ENCODE measurements around the gene FOXP4. TPM values are rescaled to one million over a fixed set of nuclear protein-coding genes. Genes with fewer than 3 reads are reported as not detected.

FOXP4 gene
- total RNA-seq, 1 donor from 2014 or later = 9.7 TPM

DNA sequence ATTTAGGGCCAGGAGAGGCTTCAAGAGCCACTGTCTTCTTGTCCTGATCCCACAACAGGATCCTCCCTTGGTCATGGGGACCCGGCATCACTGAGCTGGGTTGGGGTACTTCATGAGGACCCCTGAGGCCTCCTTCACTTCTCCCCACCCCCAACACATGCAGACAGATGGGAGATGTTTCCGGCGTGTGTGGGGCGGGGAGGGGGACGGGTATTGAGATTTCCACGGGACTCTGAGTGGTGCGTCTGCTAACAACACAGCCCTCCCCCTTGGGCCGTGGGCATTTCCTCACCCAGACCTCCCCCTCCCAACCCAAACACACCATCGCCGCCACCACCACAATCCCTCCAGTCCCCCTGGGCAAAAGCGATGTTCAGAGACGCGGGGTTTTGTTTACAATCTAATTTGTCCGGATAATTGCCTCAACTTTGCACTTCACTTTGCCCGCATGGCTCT is 906 bp upstream of the FOXP4 start:
- Mint-ChIP-seq H3K27me3 (ENCODE audit: low read depth) (peaks cover 67% of the 10 kb centered on the region), H3K27ac (no peak overlapping the region), H3K4me1 (ENCODE audit: low read depth) (peaks cover 22% of the 10 kb centered on the region), H3K36me3 (ENCODE audit: low read depth) (no peaks in the 10 kb centered on the region), H3K4me3 (ENCODE audit: low read depth) (peak overlapping the region; percentile 81), H3K9me3 (no peaks in the 10 kb centered on the region)
- DNase-seq (ENCODE audit: low spot score) = no peak
- intact Hi-C loops (cut with micrococcal nuclease) = loop anchor here (5.0 kb wide), 1 partner anchor 118 kb away; no protein-coding TSS in a partner anchor

DNA sequence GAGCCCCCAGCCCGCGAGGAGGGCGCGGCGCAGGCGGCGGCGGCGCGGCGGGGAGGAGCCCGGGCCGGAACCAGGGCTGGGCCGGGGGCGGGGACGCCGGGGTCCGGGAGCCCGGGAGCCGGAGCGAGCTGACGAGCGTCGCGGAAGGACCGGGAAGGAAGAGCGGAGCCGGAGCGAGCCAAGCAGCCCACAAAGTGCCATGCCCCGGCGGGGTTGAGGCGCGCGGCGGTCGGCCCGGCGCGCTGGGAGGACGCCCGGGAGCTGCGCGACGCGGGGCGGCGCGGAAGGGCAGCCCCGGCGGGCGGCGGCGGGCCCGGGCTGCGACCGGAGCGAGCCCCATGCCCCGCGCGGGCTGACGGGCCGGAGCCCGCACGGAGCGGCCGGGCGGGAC is 289 bp downstream of the FOXP4 start:
- no peaks in the 10 kb centered on the region for H3K9me3 Mint-ChIP-seq
- no peak overlapping the region for H3K27ac Mint-ChIP-seq
- peaks cover 24% of the 10 kb centered on the region for H3K4me1 Mint-ChIP-seq (ENCODE audit: low read depth)
- no peak for DNase-seq (ENCODE audit: low spot score)
- intact Hi-C loops (cut with micrococcal nuclease) = loop anchor here (1.0 to 5.0 kb wide), 3 partner anchors 14 to 119 kb away; no protein-coding TSS in a partner anchor
- H3K4me3 Mint-ChIP-seq (ENCODE audit: low read depth) = no peak overlapping the region
- peaks cover 74% of the 10 kb centered on the region for H3K27me3 Mint-ChIP-seq (ENCODE audit: low read depth)
- H3K36me3 Mint-ChIP-seq (ENCODE audit: low read depth) = peaks cover 3% of the 10 kb centered on the region

DNA sequence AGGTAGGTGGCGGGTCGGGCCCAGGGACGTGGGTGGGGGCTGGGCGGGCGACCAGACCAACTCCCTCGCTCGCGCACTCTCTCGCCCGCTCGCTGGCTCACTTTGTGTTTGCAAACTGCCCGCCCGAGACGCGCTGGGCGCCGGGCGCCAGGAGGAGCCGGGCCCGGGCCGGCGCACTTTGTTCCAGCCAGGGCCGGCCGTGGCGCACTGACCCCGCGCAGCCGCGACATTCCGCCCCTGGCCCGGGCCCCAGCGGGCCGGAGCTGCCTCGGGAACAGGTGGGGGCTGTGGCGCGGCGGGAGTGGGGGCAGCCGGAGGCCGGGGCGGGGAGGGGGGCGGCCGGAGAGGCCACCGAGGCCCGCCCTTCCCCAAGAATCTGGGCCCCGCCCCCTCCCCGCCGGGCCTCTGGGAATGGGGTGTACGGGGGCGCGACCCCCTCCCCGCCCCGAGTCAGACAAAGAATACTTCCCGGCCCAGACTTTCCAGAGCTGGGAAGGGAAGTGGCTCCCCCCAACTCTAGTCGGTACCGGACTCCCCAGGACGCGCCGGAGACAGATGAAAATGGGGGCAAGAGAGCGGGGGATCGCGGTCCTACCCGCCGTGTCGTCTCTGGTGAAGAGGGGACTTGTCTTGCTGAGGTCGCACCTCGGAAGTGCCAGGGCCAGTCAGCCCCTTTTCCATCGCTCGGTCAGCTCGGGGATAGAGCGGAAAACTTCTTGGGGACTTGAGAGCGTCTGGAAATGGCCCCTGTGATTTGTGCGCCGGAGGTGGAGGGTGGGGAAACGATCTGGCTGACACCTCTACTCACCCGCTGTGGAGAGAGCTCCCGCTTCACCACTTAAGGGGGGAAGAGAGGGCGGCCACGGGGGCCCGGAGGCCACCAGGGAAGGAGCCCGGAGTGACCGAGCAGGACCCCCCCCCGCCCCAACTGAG is 951 bp downstream of the FOXP4 start:
- Mint-ChIP-seq H3K9me3 (no peaks in the 10 kb centered on the region), H3K36me3 (ENCODE audit: low read depth) (peaks cover 4% of the 10 kb centered on the region), H3K27me3 (ENCODE audit: low read depth) (peaks cover 74% of the 10 kb centered on the region), H3K27ac (no peak overlapping the region), H3K4me1 (ENCODE audit: low read depth) (peaks cover 26% of the 10 kb centered on the region), H3K4me3 (ENCODE audit: low read depth) (peak overlapping the region; percentile 86)
- intact Hi-C loops (cut with micrococcal nuclease) = loop anchor here (1.0 to 5.0 kb wide), 3 partner anchors 14 to 120 kb away; no protein-coding TSS in a partner anchor
- DNase-seq (ENCODE audit: low spot score) = no peak

DNA sequence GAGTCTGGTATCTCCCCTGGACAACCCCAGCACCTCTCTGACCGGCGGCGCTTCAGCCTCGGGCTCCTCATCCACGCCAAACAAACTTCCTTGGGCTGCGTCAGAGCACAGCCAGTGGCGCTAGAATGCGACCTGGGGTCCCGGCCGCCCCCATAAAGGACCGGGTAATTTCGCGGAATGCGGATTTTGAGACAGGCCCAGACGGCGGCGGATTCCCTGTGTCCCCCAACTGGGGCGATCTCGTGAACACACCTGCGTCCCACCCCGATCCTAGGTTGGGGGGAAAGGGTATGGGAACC is 1.6 kb downstream of the FOXP4 start:
- intact Hi-C loops (cut with micrococcal nuclease) = loop anchor here (5.0 kb wide), 1 partner anchor 120 kb away; no protein-coding TSS in a partner anchor
- peaks cover 4% of the 10 kb centered on the region for H3K36me3 Mint-ChIP-seq (ENCODE audit: low read depth)
- no peaks in the 10 kb centered on the region for H3K9me3 Mint-ChIP-seq
- DNase-seq (ENCODE audit: low spot score) = no peak
- peak overlapping the region; percentile 86 for H3K4me3 Mint-ChIP-seq (ENCODE audit: low read depth)
- H3K27ac Mint-ChIP-seq = no peak overlapping the region
- H3K4me1 Mint-ChIP-seq (ENCODE audit: low read depth) = peaks cover 26% of the 10 kb centered on the region
- peaks cover 73% of the 10 kb centered on the region for H3K27me3 Mint-ChIP-seq (ENCODE audit: low read depth)

- peaks cover 26% of the 10 kb centered on the region for H3K4me1 Mint-ChIP-seq (ENCODE audit: low read depth)
- intact Hi-C loops (cut with micrococcal nuclease) = loop anchor here (5.0 kb wide), 1 partner anchor 121 kb away; no protein-coding TSS in a partner anchor
- H3K9me3 Mint-ChIP-seq = no peaks in the 10 kb centered on the region
- H3K27me3 Mint-ChIP-seq (ENCODE audit: low read depth) = peaks cover 71% of the 10 kb centered on the region
- H3K36me3 Mint-ChIP-seq (ENCODE audit: low read depth) = peaks cover 4% of the 10 kb centered on the region
- no peak overlapping the region for H3K27ac Mint-ChIP-seq
- DNase-seq (ENCODE audit: low spot score) = no peak
- peak overlapping the region; percentile 86 for H3K4me3 Mint-ChIP-seq (ENCODE audit: low read depth)
These were observed 2.1 kb downstream of the FOXP4 start for GRCh38 chr6:41548098-41548840.

GRCh38 chr6:41548841-41549642 is 2.9 kb downstream of the FOXP4 start:
- intact Hi-C loops (cut with micrococcal nuclease) = loop anchor here (5.0 kb wide), 1 partner anchor 122 kb away; no protein-coding TSS in a partner anchor
- no peak overlapping the region for H3K27ac Mint-ChIP-seq
- peaks cover 4% of the 10 kb centered on the region for H3K36me3 Mint-ChIP-seq (ENCODE audit: low read depth)
- peak overlapping the region; percentile 57 for H3K4me3 Mint-ChIP-seq (ENCODE audit: low read depth)
- peaks cover 26% of the 10 kb centered on the region for H3K4me1 Mint-ChIP-seq (ENCODE audit: low read depth)
- peaks cover 66% of the 10 kb centered on the region for H3K27me3 Mint-ChIP-seq (ENCODE audit: low read depth)
- no peaks in the 10 kb centered on the region for H3K9me3 Mint-ChIP-seq
- no peak for DNase-seq (ENCODE audit: low spot score)

DNA sequence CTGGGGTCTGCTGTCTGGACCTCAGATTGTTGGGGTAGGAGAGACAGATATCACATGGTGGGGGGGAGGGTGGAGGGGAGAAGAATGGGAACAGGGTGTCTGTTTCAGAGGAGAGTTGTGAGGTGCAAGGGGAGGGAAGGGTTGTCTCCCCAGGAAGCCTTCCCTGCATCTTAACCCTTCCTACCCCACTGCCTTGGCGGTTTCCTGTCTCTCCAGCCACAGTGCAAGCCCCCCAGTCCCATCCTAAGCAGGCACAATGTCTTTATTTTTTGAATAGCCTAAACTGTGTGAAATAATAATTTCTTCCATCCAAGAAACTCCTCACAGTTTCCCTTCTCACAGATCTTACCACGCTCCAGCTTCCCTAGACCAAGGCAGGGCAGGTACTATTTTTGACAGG is 3.5 kb downstream of the FOXP4 start:
- peaks cover 4% of the 10 kb centered on the region for H3K36me3 Mint-ChIP-seq (ENCODE audit: low read depth)
- no peak overlapping the region for H3K4me3 Mint-ChIP-seq (ENCODE audit: low read depth)
- H3K9me3 Mint-ChIP-seq = no peaks in the 10 kb centered on the region
- no peak for DNase-seq (ENCODE audit: low spot score)
- peaks cover 60% of the 10 kb centered on the region for H3K27me3 Mint-ChIP-seq (ENCODE audit: low read depth)
- intact Hi-C loops (cut with micrococcal nuclease) = loop anchor here (5.0 kb wide), 1 partner anchor 122 kb away; no protein-coding TSS in a partner anchor
- H3K4me1 Mint-ChIP-seq (ENCODE audit: low read depth) = peaks cover 26% of the 10 kb centered on the region
- no peak overlapping the region for H3K27ac Mint-ChIP-seq

- DNase-seq (ENCODE audit: low spot score) = no peak
- Mint-ChIP-seq H3K36me3 (ENCODE audit: low read depth) (peaks cover 4% of the 10 kb centered on the region), H3K27ac (no peak overlapping the region), H3K9me3 (no peaks in the 10 kb centered on the region), H3K4me3 (ENCODE audit: low read depth) (no peak overlapping the region), H3K27me3 (ENCODE audit: low read depth) (peaks cover 54% of the 10 kb centered on the region), H3K4me1 (ENCODE audit: low read depth) (peaks cover 17% of the 10 kb centered on the region)
- intact Hi-C loops (cut with micrococcal nuclease) = no loop called here
These were observed 5.0 kb downstream of the FOXP4 start for GRCh38 chr6:41551086-41551700.

- Mint-ChIP-seq H3K9me3 (no peaks in the 10 kb centered on the region), H3K36me3 (ENCODE audit: low read depth) (peaks cover 4% of the 10 kb centered on the region), H3K4me3 (ENCODE audit: low read depth) (no peak overlapping the region), H3K27ac (no peak overlapping the region), H3K4me1 (ENCODE audit: low read depth) (peaks cover 17% of the 10 kb centered on the region), H3K27me3 (ENCODE audit: low read depth) (peaks cover 55% of the 10 kb centered on the region)
- intact Hi-C loops (cut with micrococcal nuclease) = no loop called here
- no peak for DNase-seq (ENCODE audit: low spot score)
These were observed 5.7 kb downstream of the FOXP4 start for GRCh38 chr6:41551857-41552256.

DNA sequence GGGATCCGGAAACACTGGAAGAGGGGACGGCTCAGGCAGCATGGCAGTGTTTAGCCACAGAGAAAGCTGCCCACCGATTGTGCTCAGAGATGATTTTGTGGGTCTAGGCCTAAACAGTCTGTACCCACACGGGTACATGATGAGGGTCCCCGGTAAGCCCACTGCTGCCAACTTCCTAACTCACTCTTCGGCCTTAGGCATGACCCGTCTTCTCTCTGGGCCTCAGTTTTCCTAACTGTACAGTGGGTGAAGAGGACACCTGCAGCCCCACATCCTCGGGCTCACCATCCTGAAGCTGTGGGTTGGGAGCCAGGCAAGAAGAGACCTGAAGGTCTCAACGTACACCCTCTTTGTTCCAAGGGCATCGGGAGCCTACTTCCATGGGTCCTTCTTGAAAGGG is 6.5 kb downstream of the FOXP4 start:
- Mint-ChIP-seq H3K4me1 (ENCODE audit: low read depth) (peaks cover 13% of the 10 kb centered on the region), H3K27ac (no peak overlapping the region), H3K27me3 (ENCODE audit: low read depth) (peaks cover 56% of the 10 kb centered on the region), H3K4me3 (ENCODE audit: low read depth) (no peak overlapping the region), H3K36me3 (ENCODE audit: low read depth) (peaks cover 4% of the 10 kb centered on the region), H3K9me3 (no peaks in the 10 kb centered on the region)
- DNase-seq (ENCODE audit: low spot score) = no peak
- intact Hi-C loops (cut with micrococcal nuclease) = no loop called here

DNA sequence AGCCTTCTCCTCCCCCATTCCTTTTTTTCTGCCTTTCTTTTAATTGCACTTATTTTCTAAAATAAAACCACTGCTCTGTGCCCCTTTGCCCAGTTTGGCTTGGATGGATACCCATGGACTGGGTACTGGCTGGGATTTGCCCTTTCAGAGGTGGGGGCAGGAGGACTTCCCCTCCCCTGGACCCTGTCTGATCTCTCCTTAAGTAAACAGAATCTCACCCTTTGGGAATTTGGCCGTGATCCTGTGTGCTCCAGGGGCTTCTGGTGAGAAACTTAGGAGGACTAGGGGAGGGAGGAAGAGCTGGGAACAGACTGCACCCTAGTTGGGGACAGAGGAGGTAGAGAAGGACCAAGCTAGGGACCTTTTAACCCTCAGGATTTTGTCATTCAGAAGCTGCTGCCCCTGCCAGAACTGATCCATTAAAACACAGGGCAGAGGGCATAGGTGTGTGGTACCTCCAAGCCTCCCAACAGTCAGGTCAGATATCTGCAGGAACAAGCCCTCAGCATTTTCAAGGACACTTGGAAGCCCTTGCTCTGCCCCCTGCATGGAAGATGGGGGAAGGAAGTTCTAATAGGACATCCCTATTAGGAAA is 7.3 kb downstream of the FOXP4 start:
- H3K27me3 Mint-ChIP-seq (ENCODE audit: low read depth) = peaks cover 50% of the 10 kb centered on the region
- peaks cover 4% of the 10 kb centered on the region for H3K36me3 Mint-ChIP-seq (ENCODE audit: low read depth)
- DNase-seq (ENCODE audit: low spot score) = no peak
- peaks cover 10% of the 10 kb centered on the region for H3K4me1 Mint-ChIP-seq (ENCODE audit: low read depth)
- H3K4me3 Mint-ChIP-seq (ENCODE audit: low read depth) = no peak overlapping the region
- intact Hi-C loops (cut with micrococcal nuclease) = no loop called here
- H3K9me3 Mint-ChIP-seq = no peaks in the 10 kb centered on the region
- H3K27ac Mint-ChIP-seq = no peak overlapping the region
